HG02884 (cell line): ENCODE measurements around the gene ROBO1.

ENCODE experiments used
- ATAC-seq: cut with Tn5 transposase; IDR thresholded peaks from one replicate; pipeline ENCODE4 v1.9.1; 2021; ENCODE audit warnings: mild to moderate bottlenecking, moderate library complexity; ENCODE audit not compliant: unreplicated experiment

The ROBO1 gene

DNA sequence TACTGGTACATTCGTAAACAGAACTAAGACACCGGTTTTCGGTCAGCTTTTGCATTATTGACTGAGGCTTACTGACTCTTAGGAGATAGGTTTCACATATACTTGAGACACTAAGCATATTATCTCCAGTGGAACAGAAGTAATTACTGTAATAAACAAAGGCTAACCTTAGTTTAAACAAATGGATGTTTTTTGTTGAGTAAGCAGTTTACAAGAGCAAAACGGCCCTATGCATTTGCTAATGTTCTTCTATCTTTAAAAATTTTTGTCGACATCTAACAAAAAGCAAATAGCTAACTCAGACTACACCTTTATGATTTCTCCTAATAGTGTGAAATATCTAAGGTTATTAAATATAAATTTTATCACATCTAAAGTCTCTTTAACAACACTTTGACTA, 664.5 kb downstream of the ROBO1 start:
- ATAC-seq: no peak

DNA sequence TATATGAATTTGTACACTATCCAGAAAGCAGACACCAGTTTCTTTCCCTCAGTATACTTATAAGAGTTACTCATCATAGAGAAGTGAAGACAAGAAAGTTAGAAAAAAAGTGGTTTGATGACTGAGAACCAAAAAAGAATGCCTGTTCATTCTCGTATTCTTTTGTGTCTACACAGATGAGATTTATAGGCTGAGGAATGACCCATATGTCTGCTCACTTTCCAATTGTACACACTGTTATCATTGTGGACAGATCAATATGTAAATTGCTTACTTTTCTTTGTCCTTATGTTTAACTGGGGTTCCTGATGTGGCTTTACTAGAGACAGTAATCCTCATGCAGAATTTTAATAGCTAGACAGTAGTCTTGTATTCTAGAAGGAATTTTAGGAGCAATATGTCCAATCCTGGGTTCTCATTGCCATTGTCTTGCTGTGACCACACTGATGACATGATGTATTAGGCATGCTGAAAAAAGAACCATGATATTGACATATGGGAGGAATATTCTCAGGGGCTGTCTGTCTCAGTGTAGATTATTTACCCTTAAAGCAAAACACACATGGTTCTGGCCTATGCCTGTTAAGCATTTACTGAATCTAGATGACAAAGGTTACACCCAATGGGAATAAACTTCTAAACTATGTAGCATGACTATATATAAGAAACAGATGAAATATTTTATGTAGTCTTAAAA, 669.7 kb downstream of the ROBO1 start:
- no peak for ATAC-seq

DNA sequence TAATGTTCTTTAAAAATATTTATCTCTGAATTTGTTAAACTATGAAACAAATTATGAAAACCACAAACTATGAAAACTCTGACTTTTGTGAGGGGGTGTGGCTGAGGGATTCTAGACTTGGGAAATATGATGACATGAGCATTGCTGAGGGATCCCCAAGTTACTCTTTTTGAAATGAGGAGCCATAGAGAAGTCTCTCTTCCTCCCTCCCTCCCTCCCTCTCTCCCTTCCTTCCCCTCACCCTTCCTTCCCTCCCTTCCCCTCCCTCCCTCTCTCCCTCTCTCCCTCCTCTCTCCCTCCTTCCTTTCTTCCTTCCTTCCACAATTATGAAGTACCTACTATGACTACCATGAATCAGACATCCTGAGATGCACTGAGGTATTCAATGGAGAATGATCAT, 673.1 kb downstream of the ROBO1 start:
- ATAC-seq: no peak

DNA sequence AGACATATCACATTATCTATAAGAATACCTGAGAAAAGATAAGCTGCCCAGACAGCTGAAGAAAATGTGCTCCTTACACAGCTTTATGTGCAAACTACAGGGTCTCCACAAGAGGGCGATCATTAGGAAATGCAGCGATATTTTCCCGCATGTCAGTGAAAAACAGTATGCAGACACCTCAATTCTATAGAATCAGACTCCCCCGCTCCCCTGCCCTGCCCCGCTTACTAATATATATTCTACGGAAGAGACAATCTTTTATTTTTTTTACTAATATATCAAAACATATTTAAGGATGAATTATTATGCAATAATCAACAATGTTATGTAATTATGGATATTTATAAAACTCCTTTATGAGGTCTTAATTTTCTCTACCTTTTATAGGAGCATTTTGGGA, 681.3 kb downstream of the ROBO1 start:
- ATAC-seq: peak; percentile 98

DNA sequence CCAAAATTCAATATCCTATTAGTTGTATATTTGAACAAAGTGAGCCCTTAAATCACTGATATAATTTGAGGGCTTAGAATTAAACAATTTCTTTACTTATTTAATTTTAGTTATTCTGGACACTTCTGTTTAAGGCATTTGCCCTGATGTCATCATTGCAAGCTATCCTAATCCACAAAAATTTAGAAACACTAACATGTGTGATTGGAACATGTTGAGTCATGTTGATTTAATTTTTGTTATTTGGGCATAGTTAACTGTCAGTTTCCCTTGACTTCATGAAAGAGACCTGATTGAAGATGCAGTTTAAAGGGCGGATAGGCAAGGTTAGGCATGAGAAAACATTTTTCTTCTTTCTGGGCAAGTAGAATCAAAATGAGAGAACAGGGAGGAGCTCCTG, 682.6 kb downstream of the ROBO1 start:
- no peak for ATAC-seq

DNA sequence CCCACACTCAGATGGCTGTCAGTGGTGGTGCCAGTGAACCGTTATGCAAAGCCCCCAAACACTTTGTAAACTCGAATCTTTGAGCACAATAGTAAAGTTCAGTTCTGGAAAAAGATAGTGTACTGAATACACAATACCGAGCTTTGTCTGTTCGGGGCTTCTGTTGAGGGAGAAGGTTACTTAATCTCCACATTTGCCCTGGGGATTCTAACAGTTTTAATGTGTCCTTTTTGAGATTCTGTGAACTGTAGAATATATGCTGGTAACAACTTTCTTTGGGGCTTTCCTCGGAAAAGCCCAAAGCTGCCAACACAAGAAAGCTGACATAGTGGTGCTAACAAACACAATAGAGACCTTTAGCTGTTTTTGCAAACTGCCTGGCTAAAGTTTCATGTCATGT, 686.5 kb downstream of the ROBO1 start:
- ATAC-seq: no peak

DNA sequence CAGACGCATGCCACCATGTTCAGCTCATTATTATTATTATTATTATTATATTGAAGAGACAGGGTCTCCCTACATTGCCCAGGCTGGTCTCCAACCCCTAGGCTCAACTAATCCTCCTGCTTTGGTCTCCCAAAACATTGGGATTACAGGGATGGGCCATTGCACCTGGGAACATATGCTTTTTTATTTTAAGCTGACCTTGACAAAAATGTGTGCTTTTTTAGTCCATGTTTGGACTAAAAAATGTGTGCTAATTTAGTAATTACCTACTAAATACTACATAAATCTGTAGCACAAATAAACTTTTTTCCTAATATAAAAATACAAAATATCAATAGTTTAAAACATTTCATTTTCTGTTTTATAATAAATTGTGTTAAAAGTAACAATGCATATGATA, 693.2 kb downstream of the ROBO1 start:
- no peak for ATAC-seq

DNA sequence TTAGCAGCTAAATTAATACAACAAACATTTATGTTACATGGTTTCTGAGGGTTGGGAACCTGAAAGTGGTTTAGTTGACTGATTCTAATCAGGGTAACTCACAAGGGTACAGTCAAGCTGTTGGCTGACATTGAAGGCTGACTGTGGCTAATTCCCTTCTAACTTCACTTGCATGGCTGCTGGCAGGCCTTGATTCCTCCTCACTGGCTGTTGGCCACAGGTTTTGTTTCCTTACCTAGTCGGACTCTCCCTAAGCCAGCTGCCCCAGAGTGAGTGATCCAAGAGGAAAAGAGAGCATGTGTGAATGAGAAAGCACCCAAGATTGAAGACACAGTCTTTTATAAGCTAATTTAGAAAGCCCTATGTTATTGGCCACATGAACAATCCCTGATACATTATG, 700.1 kb downstream of the ROBO1 start:
- no peak for ATAC-seq

DNA sequence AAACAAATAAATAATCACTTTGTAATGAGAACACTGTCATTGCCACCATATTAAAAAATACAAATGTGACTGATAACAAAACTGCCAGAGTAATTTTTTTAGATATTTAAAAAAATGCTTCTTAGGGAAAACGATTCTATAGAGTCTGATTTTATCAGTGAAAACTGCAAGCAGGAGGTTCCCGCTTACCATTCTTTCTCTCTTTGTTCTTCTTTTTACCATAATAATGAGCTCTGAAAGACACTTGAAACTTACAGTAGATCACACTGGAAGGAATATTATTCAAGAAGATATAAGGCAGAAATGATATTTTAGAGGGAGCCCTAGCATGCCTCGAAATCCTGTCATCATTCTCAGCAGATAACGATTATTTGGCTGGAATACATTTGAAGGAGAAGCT, 701.3 kb downstream of the ROBO1 start:
- no peak for ATAC-seq

DNA sequence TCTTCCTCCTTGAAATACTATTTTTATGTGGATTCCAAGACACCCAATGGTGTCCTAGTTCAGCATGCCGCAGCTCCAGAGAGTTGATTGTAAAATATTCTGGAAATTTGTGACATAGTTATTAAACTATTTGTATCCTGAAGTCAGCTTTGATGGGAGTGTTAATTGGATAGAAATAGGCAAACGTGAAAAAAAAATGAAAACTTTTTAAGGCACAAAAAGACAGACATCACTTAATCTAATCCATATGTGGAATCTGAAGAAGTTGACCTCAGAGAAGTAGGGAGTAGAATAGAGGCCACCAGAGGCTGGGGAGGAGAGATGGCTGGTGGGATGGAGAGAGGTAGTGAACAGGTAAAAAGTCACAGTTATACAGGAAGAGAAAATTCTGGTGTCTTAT, 704.2 kb downstream of the ROBO1 start:
- ATAC-seq: no peak

DNA sequence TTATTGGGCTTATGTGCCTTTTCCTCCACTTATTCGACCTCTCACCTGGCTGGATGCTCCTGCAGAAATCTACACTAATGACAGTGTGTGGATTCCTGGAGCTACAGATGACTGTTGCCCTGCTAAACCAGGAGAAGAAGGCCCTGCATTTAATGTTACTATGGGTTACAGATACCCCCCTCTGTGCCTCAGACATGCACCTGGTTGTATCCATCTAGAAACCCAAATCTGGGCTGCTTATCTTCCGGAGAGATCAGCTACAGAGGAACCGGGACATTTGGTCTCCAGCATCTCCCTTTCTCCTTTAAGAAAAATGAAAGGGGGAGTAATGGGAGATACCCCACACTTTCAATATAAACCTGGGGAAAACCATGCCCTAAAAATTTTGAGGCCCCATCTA, 710.0 kb downstream of the ROBO1 start:
- ATAC-seq: no peak

DNA sequence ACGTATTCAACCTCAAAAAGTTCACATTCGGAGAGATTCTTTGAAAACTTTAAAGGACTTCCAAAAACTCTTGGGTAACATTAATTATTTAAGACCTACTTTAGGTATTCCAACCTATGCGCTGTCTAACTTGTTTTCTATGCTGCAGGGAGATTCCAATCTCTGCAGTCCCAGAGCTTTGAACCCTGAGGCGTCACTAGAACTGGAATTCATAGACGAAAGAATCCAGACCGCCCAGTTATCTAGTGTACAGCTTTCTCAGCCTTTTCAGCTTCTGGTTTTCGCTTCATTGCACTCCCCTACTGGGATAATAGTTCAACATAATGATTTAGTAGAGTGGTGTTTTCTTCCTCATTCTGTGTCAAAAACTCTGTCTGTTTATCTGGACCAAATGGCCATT, 711.3 kb downstream of the ROBO1 start:
- no peak for ATAC-seq

DNA sequence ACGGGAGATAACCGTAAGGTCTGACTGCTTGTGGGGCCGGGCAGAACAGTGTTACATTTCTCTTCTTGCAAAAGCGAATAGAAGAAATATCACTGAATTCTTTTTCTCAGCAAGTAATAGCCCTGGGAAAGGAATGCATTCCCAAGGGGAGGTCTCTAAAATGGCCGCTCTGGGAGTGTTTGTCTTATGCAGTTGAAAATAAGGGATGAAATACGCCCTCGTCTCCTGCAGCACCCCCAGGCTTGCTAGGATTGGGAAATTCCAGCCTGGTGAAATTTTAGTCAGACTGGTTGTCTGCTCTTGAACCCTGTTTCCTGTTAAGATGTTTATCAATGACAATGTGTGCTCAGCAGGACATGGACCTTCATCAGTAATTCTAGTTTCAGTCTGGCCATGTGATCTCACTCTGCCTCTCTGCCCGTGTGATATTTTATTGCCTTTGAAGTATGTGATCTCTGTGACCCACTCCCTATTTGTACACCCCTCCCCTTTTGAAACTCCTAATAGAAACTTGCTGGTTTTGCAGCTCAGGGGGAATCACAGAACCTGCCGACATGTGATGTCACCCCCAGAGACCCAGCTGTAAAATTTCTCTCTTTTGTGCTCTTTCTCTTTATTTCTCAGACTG, 715.6 kb downstream of the ROBO1 start:
- no peak for ATAC-seq

DNA sequence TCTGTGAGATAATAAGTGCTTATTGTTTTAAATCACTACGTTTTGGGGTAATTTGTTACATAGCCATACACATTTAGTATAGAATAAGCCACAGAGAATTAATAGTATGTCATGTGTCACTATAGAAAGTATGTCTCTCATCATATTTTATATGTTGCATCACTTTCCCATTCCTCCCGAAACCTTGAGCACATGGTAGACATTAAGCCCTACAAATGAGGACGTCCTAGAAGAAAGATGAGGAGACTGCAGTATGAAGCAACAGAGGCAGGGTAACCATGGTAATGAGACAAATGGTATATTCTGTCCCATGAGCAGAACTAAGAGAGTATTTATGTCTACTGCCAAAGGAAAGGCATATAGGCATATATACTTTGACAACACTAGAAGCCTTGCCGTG, 720.2 kb downstream of the ROBO1 start:
- ATAC-seq: no peak

DNA sequence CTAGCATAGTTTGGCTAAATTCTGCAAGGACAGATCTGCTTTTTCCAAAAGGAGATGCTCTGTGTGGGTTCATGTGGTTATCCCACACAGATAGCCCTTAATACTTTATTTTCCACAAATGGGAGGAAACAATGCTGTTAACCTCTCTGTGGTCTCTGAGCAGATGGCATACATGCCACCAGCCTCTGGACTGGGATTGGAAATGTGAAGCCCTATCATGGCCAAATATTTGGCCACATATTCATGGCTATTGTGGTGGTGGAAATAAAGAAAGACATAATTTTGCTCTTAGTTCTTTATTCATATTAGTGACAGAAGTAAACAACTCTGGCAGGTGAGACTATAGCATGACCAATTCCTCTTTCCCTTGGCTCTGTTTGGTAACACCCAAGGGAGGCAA, 726.2 kb downstream of the ROBO1 start:
- no peak for ATAC-seq

DNA sequence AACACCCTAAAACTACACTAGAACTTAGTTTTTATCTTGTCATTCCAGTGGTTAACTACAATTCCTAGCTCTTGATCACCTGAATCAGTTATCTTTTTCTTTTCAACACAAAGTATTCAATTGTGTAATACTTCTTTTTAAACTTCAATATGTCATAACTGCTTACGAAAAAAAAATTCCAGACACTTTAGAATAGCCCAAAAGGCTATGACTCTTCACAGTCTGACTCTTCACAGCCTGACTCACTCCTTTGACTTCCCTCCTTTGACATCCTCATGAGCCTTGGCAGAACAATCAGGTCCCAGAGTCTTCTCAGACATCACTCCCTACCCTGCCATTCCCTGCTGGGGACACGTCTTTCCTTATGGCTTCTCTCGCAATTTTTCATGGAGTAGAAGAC, 727.1 kb downstream of the ROBO1 start:
- no peak for ATAC-seq

DNA sequence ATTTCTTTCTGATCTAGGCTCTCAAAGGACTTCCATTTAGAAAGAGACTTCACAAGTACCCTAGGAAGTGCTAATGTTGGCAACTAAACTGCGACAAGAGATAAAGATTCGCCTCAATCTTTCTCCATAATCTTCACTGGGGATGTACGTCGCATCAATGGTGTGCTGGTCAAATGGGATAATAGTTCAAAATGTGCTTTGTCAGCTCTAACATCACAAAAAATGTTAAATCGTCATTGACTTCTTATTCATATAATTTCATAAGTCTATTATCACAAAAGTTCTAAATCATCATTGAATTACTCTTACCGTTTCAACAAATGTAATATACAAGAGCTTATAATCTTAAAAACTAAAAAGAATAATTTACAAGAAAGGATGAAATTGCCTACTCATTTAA, 727.7 kb downstream of the ROBO1 start:
- ATAC-seq: no peak

DNA sequence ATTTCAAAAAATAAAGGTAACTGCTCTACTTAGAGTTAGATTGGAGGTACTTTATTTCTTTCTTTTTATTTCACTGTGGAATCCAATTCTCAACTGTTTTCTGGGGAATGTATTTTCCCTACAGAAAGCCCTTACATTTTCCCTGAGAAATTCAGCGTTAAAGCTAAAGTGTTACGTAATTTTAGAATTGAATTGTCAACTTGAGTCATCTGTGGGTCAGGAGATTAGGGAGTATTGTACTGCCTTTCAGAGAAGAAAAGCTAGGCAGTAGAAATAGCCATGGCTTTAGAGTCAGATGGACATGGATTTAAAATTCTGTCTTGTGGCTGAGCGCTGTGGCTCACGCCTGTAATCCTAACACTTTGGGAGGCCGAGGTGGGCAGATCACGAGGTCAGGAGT, 728.6 kb downstream of the ROBO1 start:
- ATAC-seq: no peak

DNA sequence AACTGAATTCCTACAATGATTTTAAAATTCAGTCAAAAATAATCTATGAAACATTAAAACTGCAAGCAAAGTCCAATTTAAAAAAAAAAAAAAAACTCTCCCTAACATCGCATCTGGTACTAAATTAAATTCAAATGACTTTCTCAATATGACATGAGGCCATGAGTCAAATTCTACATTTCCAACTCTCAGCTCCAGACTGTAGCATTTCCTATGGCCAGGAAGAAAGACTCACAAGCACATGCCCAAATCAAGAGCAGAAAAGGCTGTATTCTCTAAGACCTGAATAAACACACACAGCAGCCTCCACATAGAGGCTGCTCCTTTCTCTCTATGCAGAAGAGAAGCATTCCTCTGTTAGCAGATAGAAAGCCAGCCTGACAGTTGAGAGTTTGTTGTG, 729.2 kb downstream of the ROBO1 start:
- no peak for ATAC-seq

DNA sequence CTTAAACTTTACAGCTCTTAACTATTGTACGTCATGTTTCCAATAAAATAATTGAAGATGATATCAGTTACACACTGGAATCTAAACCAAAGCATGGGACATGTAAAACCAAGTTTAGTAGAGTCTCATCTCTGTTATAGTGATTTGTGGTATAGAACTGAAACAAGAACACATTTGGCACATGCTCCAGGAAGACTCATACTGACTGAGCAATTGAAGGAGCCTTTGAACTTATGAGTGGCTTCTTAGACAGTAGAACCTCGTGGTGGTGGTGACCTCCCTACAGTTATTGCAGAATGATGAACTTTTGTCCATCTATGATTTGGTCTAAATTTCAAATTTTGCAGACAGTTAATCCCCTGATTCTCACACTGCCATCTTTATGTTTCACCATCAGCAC, 729.7 kb downstream of the ROBO1 start:
- ATAC-seq: no peak

DNA sequence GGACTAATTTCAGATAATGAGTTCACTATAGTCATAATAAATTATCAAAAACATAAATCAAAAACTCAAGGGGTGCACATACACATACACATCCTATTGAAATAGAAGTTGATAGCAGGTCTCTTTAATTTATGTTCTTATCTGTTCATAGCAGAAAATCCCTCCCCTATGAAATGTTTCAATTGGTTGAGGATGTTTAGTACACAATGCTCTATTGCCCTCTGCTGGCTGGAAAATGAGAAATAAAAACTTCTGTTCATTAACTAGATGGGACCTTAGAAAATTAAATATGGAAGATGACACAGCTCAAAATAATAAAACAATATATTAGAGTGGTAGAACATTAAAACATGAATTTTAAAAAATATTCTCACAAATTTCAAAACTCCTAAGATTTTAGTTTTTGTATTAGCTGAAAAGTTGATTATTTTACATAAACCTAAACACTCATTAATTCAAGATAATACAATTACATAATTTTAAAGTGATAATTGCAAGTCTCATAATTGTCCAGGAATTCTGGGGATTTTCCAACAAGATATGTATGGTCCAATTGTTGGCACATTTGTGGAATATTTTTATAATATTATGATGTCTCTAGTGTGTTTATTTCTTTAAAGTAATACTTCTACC, 735.0 kb downstream of the ROBO1 start:
- ATAC-seq: peak; percentile 87

DNA sequence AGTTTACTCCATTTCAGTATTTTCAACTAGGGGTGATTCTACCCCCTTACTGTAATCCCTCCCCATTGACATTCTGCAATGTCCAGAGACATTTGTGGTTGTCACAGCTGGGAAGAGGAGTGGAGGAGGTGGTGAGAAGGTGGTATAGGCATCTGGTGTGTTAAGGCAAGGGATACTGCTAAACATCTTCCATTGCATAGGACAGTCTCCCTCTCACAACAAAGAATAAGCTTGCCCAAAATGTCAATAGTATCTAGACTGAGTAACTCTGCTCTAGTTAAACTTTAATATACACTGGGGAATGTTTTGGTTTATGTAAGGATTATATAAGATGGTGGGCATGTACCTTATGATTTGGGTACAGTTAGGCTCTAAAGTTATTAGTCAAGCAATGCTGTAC, 737.6 kb downstream of the ROBO1 start:
- no peak for ATAC-seq

DNA sequence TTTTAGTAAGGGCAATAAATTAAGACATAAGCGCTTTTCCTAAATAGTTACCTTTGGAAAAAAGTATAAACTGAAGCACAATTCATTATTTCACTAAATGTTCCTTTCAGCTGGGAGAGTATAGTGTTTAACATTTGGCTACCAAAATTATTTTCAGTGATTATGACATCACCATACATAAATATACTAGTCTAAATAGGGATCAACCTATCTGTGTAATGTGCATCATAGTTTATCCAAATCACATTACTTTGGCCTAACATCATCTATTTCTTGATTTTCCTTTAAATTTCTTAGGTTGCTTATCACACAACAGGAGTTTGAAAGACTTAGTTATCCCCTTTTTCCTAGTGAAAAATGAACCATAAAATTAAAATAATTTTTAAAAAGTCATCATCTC, 738.9 kb downstream of the ROBO1 start:
- no peak for ATAC-seq
